ENCODE data around the gene STK39.

DNA sequence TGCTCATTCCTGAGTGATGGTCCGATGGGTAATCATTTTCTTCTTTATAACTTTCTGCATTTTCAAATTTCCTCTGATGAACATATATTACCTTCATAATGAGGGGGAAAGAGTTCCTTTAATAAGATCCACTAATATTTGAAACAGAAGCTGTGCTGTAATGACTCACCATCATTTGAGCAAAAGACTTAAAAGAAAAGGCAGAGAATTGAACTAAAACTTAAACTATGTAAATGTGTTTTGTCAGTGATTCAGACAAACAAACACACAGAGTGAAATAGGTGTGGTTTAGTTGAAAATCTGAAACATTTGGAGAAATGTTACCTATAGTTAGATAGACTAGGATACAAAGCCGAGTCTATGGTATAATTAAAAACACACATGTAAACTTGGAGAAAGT lies 209.6 kb downstream of the STK39 start:
- no peak for TF ChIP-seq CTCF (conservative IDR thresholded peaks at IDR 0.05; ENCODE audit: low read depth, low read length)
- TF ChIP-seq EZH2 (IDR thresholded peaks at IDR 0.05; ENCODE audit: borderline replicate concordance, low read depth, low read length, poor library complexity, severe bottlenecking), result no peak

Data from A673 (cell line).